ENCODE measurements around the gene DLG2.

DNA sequence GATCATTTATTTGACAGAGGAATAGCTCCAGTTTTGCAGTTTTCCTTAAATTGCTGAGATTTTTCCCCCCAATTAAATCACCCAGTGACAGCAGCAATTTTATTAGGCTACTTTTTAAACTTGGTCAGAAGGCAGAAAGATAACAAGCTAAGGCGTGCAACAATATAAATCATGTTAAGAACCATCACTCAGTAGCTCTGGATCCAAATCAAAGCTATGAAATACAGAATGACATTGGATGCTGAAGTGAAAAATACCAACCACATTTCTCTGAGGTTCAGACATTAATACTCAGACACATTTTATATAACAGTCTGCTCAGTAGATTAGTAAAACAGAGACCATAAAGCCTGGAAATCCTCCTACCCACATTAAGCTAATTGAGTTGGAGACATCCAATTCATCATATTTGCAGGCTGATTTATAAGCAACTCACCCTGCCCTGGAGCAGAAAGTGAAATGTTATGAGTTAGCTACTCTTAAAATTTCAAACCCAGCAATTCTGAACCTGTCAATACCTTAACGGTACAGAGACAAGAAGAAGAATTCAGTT, 1108.4 kb downstream of the DLG2 start:
- TF ChIP-seq CTCF (conservative IDR thresholded peaks at IDR 0.05 in 1 of 2, IDR thresholded peaks at IDR 0.05 in 1 of 2; ENCODE audit: extremely low read depth in 1 of 2, insufficient read depth in 1 of 2, low read depth in 1 of 2, low read length in 2 of 2) (no peak), EZH2 (IDR thresholded peaks at IDR 0.05; ENCODE audit: borderline replicate concordance, low read length) (no peak)
